Activated CD8-positive, alpha-beta memory T cell treated with anti-CD3 and anti-CD28 coated beads, Interleukin-2, amount 50 U/mL, for 1 hour (primary cell): ENCODE data around the gene TRPM3.
"Not testable (repeated sequence)": the region's sequence is repeated elsewhere in the genome, so short reads cannot be mapped to it uniquely, and the experiment has no call there.

Source experiments
- DNase-seq: peaks from one replicate; pipeline ENCODE4 v3.0.0-alpha.2; 2020; ENCODE audit errors: extremely low read depth

The TRPM3 gene

DNA sequence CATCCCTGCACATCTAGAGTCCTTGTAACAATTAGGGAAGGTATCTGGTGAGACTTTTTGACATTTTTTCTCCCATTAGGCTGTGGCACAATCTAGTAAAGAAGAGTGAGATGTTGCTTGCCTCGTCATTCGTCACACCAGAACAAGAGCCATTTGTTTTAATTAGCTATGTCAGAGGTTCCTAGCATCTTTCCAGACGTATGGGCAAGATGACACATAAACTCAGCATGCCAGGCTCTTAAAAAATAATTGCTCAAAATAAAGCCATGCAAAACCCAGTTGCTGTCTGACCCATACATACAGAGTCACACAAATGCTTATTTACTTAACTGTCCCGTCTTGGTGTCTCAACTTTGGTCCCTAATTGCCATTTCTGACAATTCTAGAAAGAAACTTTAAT is 125.9 kb downstream of the TRPM3 start:
- no peak for DNase-seq

DNA sequence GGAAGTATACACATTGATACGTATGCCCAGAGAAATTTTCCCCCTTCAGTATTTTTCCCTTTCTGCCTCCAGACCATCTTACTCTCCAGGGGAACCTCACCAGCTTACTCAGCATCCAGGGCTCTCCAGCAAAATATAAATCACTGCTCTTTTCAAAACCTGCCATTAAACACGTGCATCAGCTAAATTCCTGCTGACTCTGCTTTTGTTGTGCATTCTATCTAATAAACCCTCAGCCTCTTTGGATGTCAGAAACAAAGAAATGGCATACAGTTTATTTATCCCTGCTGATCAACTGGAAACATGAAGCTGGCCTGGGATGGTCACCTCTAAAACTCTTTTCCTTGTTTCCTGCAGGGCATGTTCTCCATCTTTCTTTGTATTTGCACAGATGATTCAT is 126.8 kb downstream of the TRPM3 start:
- no peak for DNase-seq

GRCh38 chr9:70988551-70988950 is 132.9 kb downstream of the TRPM3 start:
- DNase-seq, result no peak

DNA sequence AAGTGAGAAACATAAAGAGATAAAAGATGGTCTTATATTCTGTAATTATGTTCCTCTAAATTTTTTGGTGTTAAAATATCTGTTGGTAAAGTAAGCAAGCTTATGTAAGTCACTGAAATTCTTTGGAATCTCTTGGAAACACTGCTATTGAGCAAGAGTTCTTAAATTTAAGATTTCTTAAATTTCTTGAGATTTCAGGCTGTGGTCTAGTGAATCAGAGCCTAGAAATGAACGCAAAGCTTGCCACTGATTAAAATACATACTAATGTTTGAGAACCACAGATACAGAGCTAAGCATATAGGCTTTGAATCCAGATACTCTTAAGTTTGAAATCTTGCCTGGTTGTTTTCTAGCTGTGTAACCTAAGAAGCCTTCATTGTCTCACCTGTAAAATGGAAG is 133.4 kb downstream of the TRPM3 start:
- DNase-seq, result no peak

- DNase-seq, result no peak
Measured at GRCh38 chr9:70986984-70987383, 134.4 kb downstream of the TRPM3 start.

GRCh38 chr9:70983723-70984295 is 137.6 kb downstream of the TRPM3 start:
- no peak for DNase-seq

GRCh38 chr9:70981312-70981711 is 140.1 kb downstream of the TRPM3 start:
- DNase-seq, result no peak

GRCh38 chr9:70979966-70980365 is 141.5 kb downstream of the TRPM3 start:
- no peak for DNase-seq

- no peak for DNase-seq
Measured at GRCh38 chr9:70978085-70978484, 143.3 kb downstream of the TRPM3 start.

- no peak for DNase-seq
Measured at GRCh38 chr9:70975821-70976220, 145.6 kb downstream of the TRPM3 start.

DNA sequence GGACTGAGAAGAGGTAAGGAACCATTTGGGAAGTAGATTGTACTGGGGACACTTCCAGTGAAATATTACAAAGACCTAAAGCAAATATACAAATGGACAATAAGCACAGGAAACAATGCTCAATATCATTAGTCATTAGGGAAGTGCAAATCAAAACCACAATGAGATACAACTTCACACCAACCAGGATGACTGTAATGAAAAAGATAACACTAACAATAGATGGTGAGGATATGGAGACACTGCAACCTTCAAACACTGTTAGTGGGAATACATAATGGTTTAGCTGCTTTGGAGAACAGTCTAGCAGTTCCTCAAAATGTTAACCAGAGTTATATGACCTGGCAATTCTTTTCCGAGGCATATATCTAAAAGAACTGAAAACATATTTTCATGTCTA is 149.7 kb downstream of the TRPM3 start:
- DNase-seq, result no peak

DNA sequence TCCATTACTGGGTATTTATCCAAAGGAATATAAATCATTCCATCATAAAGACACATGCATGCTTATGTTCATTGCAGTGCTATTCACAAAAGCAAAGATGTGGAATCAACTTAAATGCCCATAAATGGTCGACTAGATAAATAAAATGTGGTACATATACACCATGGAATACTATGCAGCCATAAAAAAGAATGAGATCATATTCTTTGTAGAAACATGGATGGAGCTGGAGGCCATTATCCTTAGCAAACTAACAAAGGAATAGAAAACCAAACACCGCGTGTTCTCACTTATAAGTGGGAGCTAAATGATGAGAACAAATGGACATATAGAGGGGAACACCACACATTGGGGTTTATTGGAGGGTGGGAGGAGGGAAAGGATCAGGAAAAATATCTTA is 155.0 kb downstream of the TRPM3 start:
- not testable (repeated sequence) for DNase-seq

- DNase-seq, result no peak
Measured at GRCh38 chr9:70964861-70965260, 156.6 kb downstream of the TRPM3 start.

DNA sequence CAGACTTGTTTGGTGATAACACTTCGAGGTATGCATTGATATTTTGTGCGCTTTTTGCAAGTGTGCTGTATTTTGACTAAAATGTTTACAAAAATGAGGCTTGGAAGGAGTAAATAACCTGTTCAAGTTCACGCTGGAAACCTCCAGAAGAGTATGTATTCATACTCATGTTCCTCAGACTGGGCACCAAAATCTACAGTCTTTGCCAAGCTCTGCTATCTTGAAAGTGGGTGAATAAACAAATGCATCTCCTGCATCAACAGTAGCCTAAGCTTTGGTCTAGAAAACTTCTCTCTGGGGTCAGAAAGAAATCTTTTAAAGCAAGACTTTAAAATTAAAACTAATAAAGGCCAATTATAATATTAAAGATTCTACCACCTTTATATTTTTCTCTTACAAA is 157.9 kb downstream of the TRPM3 start:
- no peak for DNase-seq

- no peak for DNase-seq
Measured at GRCh38 chr9:70962761-70963440, 158.5 kb downstream of the TRPM3 start.

DNA sequence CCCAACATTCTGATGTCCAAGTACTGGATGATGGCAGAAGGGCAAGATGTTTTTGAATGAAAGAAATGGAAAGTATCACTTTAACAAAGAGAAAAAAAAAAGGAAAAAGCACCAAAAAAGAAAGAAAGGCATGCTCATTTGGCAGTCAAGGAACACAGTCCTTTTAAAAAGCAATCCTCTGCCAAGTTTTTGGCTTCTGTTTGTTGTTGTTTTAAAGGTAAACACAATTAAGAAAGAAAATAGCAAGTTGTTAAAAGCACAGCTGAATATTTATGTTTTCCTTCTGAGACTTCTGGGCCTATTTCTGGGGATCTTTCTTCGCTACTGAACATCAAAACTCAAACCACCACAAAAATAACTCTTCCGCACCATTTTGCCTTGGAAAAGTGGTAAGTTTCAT is 162.1 kb downstream of the TRPM3 start:
- no peak for DNase-seq

DNA sequence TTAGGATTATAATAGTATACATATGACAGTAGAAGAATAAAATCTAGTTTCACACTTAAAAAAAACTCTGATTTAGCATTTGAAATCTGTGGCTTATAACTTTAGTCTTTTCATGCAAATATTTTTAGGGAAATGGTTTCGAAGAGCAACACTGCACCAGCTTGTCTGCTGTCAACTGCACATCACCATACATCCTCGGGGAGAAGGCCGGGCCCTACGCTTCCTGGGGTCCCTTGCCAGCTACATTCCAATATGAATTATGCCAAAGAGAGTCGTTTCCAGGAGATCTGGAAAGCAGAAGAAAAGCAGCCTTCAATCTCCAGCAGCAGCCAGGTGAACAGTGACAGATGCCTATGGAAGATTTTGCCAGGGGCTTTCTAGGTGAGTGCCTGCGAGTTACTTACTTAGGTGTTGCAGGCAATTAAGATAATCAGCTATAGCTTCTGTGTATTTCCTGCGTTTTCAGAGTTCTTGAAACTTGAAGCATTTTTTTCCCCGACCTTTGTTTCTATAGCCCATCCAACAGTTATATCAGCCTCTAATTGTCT is 166.8 kb downstream of the TRPM3 start:
- no peak for DNase-seq

DNA sequence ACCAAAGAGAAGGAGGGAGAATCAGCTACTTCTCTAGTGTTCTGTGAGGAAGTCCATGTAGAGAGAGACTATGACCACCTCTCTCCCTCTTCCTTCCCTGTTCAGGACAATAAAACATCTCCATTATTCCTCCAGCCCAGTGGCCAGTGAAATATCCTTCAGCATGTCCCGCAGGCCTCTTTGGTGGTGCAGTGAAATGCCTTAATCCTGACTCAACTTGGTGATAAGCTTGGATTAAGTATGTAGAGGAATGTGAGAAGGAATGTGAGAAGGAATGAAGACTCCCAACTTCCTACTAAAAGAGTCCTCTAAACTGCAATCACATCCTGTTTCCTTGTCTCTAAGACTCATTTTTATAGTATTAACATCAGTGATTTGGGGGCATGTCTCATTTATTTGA is 167.3 kb downstream of the TRPM3 start:
- DNase-seq, result no peak

GRCh38 chr9:70951749-70952727 is 169.4 kb downstream of the TRPM3 start:
- no peak for DNase-seq

GRCh38 chr9:70950270-70950669 is 171.2 kb downstream of the TRPM3 start:
- DNase-seq, result no peak

DNA sequence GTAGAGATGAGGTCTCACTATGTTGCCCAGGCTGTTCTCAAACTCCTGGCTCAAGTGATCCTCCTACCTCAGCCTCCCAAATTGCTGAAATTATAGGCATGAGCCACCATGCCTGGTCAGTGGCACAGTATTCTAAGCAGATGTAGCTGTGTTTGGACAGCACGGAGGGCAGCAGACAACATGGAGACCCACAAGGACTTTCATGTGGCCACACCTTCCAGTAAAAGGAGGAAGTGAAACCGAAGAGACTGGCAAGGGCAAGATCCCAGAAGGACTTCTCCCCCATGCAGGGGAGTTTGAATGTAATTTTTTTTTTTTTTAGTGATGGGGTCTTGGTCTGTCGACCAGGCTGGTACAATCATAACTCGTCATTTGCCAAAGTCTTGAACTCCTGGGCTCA is 172.2 kb downstream of the TRPM3 start:
- DNase-seq, result no peak

DNA sequence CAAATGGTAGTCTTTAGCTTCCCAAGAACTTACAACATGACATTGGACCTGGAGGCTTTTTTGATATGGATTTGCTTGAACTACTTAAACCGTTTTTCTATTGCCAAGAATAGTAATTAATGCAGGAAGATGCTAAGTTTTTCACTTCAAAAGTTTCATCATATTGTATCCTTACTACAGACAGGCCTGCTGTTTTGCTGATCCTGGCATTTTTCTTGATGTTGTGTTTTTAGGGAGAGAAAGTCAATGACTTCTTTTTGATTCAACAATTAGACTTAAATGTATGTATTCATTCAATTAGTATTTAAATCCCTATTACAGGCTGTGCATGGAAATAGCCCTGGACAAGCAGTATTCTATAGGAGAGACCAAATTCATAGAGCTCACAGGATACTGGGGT is 172.7 kb downstream of the TRPM3 start:
- no peak for DNase-seq
